A549 (cell line): ENCODE data around the gene DOCK7. TPM values are rescaled to one million over a fixed set of nuclear protein-coding genes. Genes with fewer than 3 reads are reported as not detected.

Experiments used
- ATAC-seq, 2 experiments: fragments of 200-7000 bp in 1 of 2; fragments of >200 bp in 1 of 2; cut with Nextera tagmentation in 1 of 2; cut with Tn5 transposase in 1 of 2; 3 replicates each; pipeline versions ENCODE4 v1.8.0 to v1.9.1; 2018 to 2020; ENCODE audit warnings: mild to moderate bottlenecking in 1 of 2, moderate library complexity in 1 of 2
- CTCF ChIA-PET: fragments of 300-600 bp; sonication (Branson Sonifier 250); formaldehyde crosslinking; extraction: SDS; loops from one replicate; lab custom pipeline; 2021; ENCODE audit warnings: antibody characterized with exemption, inconsistent platforms; lab: Yijun Ruan, JAX
- POLR2A ChIA-PET: fragments of 350-600 bp; formaldehyde crosslinking; extraction: SDS; loops from one replicate; lab custom pipeline; 2021; ENCODE audit warnings: antibody characterized with exemption, inconsistent platforms; lab: Yijun Ruan, JAX
- DNase-seq, 2 experiments: peaks; one replicate each; pipeline versions ENCODE4 v3.0.0 to v3.0.0-alpha.2; 2011 to 2016; ENCODE audit warnings: low read depth in 1 of 2, low spot score in 1 of 2
- FAIRE-seq: peaks from 2 replicates; lab custom pipeline; 2011; peaks lifted over from hg19 to GRCh38; lab: Jason Lieb, UNC
- H3K27ac ChIP-seq, 2 experiments: fragments of >200 bp; sonication (Bioruptor Twin); formaldehyde crosslinking; 3 replicates each; pipeline ENCODE4 v1.5.1; 2016 to 2017
- H3K4me1 ChIP-seq: fragments of >200 bp; sonication (Bioruptor Twin); formaldehyde crosslinking; 3 replicates; pipeline ENCODE4 v1.6.1; 2016
- H3K4me2 ChIP-seq: fragments of >200 bp; sonication (Bioruptor Twin); formaldehyde crosslinking; 3 replicates; pipeline ENCODE4 v1.6.1; 2016
- H3K4me3 ChIP-seq: fragments of >200 bp; sonication (Bioruptor Twin); formaldehyde crosslinking; 3 replicates; pipeline ENCODE4 v1.5.1; 2016
- H3K9me3 ChIP-seq: fragments of >200 bp; sonication (Bioruptor Twin); formaldehyde crosslinking; 3 replicates; pipeline ENCODE4 v1.6.1; 2016
- BHLHE40 ChIP-seq: IDR thresholded peaks from 2 replicates; pipeline ENCODE4 v1.6.1; 2012; ENCODE audit warnings: low read depth, low read length, inconsistent platforms
- CBX8 ChIP-seq: fragments of 200-600 bp; sonication (generic); IDR thresholded peaks from 2 replicates; pipeline ENCODE4 v1.6.1; 2016
- CHD2 ChIP-seq: fragments of 150-350 bp; IDR thresholded peaks from 2 replicates; pipeline ENCODE4 v1.6.1; 2014; ENCODE audit warnings: low read length; ENCODE audit not compliant: partially characterized antibody
- EHF ChIP-seq: fragments of 250-450 bp; sonication (Bioruptor Pico); IDR thresholded peaks from 2 replicates; pipeline ENCODE4 v1.5.0; 2020; ENCODE audit warnings: mild to moderate bottlenecking
- ELK1 ChIP-seq: fragments of 150-350 bp; IDR thresholded peaks from 2 replicates; pipeline ENCODE4 v1.6.1; 2014; ENCODE audit warnings: low read depth, mild to moderate bottlenecking, low read length
- FOSB ChIP-seq: fragments of 250-450 bp; sonication (Bioruptor Pico); IDR thresholded peaks from 2 replicates; pipeline ENCODE4 v1.5.0; 2020; ENCODE audit warnings: mild to moderate bottlenecking, moderate library complexity
- FOSL2 ChIP-seq, 2 experiments: fragments of 450-650 bp in 1 of 2; fragments of >200 bp in 1 of 2; sonication (Bioruptor Twin) in 1 of 2; formaldehyde crosslinking; IDR thresholded peaks; 2 replicates each; pipeline versions ENCODE4 v1.5.0 to v1.6.1; 2016 to 2020; ENCODE audit warnings: mild to moderate bottlenecking in 1 of 2, moderate library complexity in 1 of 2
- HDAC2 ChIP-seq: fragments of 200-600 bp; sonication (generic); IDR thresholded peaks from 2 replicates; pipeline ENCODE4 v1.6.1; 2016
- HOXA7 ChIP-seq: fragments of 250-450 bp; sonication (Bioruptor Pico); IDR thresholded peaks from 2 replicates; pipeline ENCODE4 v1.5.0; 2020; ENCODE audit warnings: mild to moderate bottlenecking, moderate library complexity
- JUN ChIP-seq, 2 experiments: fragments of >200 bp; sonication (Bioruptor Twin); formaldehyde crosslinking; IDR thresholded peaks; 2 replicates in 1 of 2; 3 replicates in 1 of 2; pipeline ENCODE4 v1.6.1; 2016 to 2017
- KDM1A ChIP-seq: fragments of 200-600 bp; sonication (generic); IDR thresholded peaks from 2 replicates; pipeline ENCODE4 v1.6.1; 2016; ENCODE audit warnings: low read depth, mild to moderate bottlenecking
- MYC ChIP-seq: IDR thresholded peaks from 2 replicates; pipeline ENCODE4 v1.6.1; 2012; ENCODE audit warnings: mild to moderate bottlenecking, inconsistent platforms, low read length, improper control_type of control experiment, borderline replicate concordance
- NFE2L2 ChIP-seq: fragments of 150-350 bp; conservative IDR thresholded peaks from 2 replicates; pipeline ENCODE4 v1.6.1; 2014; ENCODE audit warnings: low read length
- NPAS2 ChIP-seq: fragments of 250-450 bp; sonication (Bioruptor Pico); IDR thresholded peaks from 2 replicates; pipeline ENCODE4 v1.8.0; 2022; ENCODE audit warnings: mild to moderate bottlenecking, moderate library complexity, borderline replicate concordance
- NR3C1 ChIP-seq: fragments of >200 bp; sonication (Bioruptor Twin); formaldehyde crosslinking; IDR thresholded peaks from 3 replicates; pipeline ENCODE4 v1.6.1; 2017
- RFX5 ChIP-seq: fragments of 450-650 bp; IDR thresholded peaks from 2 replicates; pipeline ENCODE4 v1.7.1; 2014; ENCODE audit warnings: antibody characterized with exemption, mild to moderate bottlenecking, moderate library complexity
- SMC3 ChIP-seq: fragments of >200 bp; sonication (Bioruptor Twin); formaldehyde crosslinking; IDR thresholded peaks from 3 replicates; pipeline ENCODE4 v1.6.1; 2018; ENCODE audit warnings: inconsistent platforms
- SREBF2 ChIP-seq: fragments of 450-650 bp; IDR thresholded peaks from 2 replicates; pipeline ENCODE4 v1.6.1; 2014; ENCODE audit warnings: mild to moderate bottlenecking, moderate library complexity
- TP53 ChIP-seq: fragments of 250-450 bp; sonication (Bioruptor Pico); IDR thresholded peaks from 2 replicates; pipeline ENCODE4 v1.5.0; 2021; ENCODE audit warnings: mild to moderate bottlenecking, moderate library complexity
- WGBS: methylation state at CpG from one replicate; pipeline ENCODE4 v1.1.6; 2017; ENCODE audit errors: missing lambda C conversion rate; 5-methylcytosine and 5-hydroxymethylcytosine counted together
- polyA plus RNA-seq, 4 experiments: library from polyadenylated mRNA; depleted of rRNA in 3 of 4; stranded (reverse); fragments of >200 nt; fragmentation: RNase III in 1 of 4; extraction: RNeasy Plus Mini Kit Qiagen cat#74134 plus additional on column Dnase treatment in 1 of 4; gene quantifications; 2 replicates in 3 of 4; 3 replicates in 1 of 4; pipeline ENCODE4 v1.2.3, GENCODE V29; 2011 to 2017
- TF ChIP-seq, protein P1 (sequence below): fragments of 200-600 bp; sonication (generic); IDR thresholded peaks from 2 replicates; pipeline ENCODE4 v1.6.1; 2016; ENCODE audit warnings: antibody characterized with exemption, mild to moderate bottlenecking, moderate library complexity

Gene DOCK7
- polyA plus RNA-seq, 2 of the 4 experiments (the other 2 are of a cell fraction), result 25.5 to 33.3 TPM

- no peak for ATAC-seq
- Histone ChIP-seq H3K4me1 (peaks cover 7% of the 10 kb centered on the region; the same call in 1 of the 3 replicates), H3K27ac (no peak overlapping the region), H3K9me3 (no peaks in the 10 kb centered on the region), H3K4me3 (no peak overlapping the region), H3K4me2 (no peak overlapping the region)
- TF ChIP-seq SREBF2 (no peak), FOSL2 (IDR thresholded peaks at IDR 0.05) (no peak), FOSL2 (CRISPR knock-in tag; IDR thresholded peaks at IDR 0.05) (peak; percentile 22; the same call in 1 of the 2 replicates)
- 94% methylated on average over 3 of the region's 3 CpGs for WGBS
- no peak for FAIRE-seq
- DNase-seq, result no peak
- ChIA-PET POLR2A (no interaction called here), CTCF (no interaction called here)
Measured at GRCh38 chr1:62493656-62494055, 194.5 kb downstream of the DOCK7 start.

DNA sequence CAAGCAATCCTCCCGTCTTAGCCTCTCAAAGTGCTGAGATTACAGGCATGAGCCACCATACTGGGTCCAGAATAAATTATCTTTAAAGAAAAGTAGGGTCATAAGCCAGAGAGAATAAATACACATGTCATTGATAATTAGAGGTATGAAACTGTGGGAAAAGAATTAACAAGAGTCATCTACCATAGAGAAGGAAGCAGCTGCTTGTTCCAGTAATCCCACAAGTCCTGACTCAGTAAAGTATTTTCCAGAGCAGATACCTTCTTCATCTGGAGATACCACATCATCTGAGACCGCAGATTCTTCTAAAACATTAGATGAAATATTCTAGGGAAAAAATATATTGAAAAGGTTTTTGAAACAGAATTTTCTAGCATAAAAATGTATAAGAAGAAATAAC, 195.7 kb downstream of the DOCK7 start:
- no peaks in the 10 kb centered on the region for H3K9me3 ChIP-seq
- H3K4me1 ChIP-seq, result peaks cover 7% of the 10 kb centered on the region; the same call in 1 of the 3 replicates
- ChIA-PET CTCF (no interaction called here), POLR2A (no interaction called here)
- H3K4me2 ChIP-seq, result no peak overlapping the region
- no peak for TF ChIP-seq HDAC2
- no peak for TF ChIP-seq CHD2
- TF ChIP-seq FOSB (CRISPR knock-in tag), result no peak
- TF ChIP-seq JUN (IDR thresholded peaks at IDR 0.05), result no peak
- DNase-seq (no peak), FAIRE-seq (no peak), ATAC-seq (no peak)
- H3K27ac ChIP-seq, result no peak overlapping the region
- WGBS, result 90% methylated on average over 2 of the region's 2 CpGs
- H3K4me3 ChIP-seq, result no peak overlapping the region

- TF ChIP-seq NR3C1 (no peak), MYC (no peak), JUN (IDR thresholded peaks at IDR 0.05) (no peak)
- CTCF ChIA-PET, result interaction anchor here (0.7 kb wide), 1 partner anchor 268 kb away, joined by 3 read pairs; no protein-coding TSS in a partner anchor
- Histone ChIP-seq H3K9me3 (no peaks in the 10 kb centered on the region), H3K4me1 (no peaks in the 10 kb centered on the region), H3K27ac (no peak overlapping the region), H3K4me3 (no peak overlapping the region), H3K4me2 (no peak overlapping the region)
- POLR2A ChIA-PET, result no interaction called here
- no peak for DNase-seq
- WGBS, result 80% methylated on average over 2 of the region's 2 CpGs
- no peak for FAIRE-seq
- no peak for ATAC-seq
Measured at GRCh38 chr1:62487956-62488355, 200.2 kb downstream of the DOCK7 start.

DNA sequence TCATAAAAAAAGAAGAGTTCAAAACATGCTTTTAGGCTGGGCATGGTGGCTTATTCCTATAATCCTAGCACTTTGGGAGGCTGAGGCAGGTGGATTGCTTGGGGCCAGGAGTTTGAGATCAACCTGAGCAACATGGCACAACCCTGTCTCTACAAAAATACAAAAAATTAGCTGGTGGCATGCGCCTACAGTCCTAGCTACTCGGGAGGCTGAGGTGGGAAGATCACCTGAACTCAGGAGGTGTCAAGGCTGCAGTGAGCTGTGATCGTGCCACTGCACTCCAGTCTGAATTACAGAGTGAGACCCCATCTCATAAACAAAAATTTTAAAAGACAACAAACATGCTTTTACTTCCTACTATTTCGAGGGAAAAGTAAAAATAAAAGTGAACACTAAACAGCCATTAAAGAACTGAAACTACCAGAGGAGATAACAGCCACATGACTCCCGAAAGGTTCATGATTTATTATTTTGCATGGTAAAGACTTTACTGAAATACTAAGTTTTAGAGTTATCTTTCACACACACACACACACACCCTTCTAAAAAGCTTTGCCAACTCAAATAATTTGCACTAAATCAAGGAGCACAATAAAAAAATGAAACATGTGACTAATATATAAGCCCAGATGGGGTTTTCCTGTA, 203.2 kb downstream of the DOCK7 start:
- Histone ChIP-seq H3K27ac (no peak overlapping the region), H3K9me3 (no peaks in the 10 kb centered on the region)
- no peak for FAIRE-seq
- WGBS, result 74% methylated on average over 5 of the region's 5 CpGs
- TF ChIP-seq, protein P1, sequence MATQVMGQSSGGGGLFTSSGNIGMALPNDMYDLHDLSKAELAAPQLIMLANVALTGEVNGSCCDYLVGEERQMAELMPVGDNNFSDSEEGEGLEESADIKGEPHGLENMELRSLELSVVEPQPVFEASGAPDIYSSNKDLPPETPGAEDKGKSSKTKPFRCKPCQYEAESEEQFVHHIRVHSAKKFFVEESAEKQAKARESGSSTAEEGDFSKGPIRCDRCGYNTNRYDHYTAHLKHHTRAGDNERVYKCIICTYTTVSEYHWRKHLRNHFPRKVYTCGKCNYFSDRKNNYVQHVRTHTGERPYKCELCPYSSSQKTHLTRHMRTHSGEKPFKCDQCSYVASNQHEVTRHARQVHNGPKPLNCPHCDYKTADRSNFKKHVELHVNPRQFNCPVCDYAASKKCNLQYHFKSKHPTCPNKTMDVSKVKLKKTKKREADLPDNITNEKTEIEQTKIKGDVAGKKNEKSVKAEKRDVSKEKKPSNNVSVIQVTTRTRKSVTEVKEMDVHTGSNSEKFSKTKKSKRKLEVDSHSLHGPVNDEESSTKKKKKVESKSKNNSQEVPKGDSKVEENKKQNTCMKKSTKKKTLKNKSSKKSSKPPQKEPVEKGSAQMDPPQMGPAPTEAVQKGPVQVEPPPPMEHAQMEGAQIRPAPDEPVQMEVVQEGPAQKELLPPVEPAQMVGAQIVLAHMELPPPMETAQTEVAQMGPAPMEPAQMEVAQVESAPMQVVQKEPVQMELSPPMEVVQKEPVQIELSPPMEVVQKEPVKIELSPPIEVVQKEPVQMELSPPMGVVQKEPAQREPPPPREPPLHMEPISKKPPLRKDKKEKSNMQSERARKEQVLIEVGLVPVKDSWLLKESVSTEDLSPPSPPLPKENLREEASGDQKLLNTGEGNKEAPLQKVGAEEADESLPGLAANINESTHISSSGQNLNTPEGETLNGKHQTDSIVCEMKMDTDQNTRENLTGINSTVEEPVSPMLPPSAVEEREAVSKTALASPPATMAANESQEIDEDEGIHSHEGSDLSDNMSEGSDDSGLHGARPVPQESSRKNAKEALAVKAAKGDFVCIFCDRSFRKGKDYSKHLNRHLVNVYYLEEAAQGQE, result no peak
- TF ChIP-seq BHLHE40, result no peak
- no peak for TF ChIP-seq NFE2L2
- no peak for TF ChIP-seq FOSL2 (IDR thresholded peaks at IDR 0.05)
- TF ChIP-seq FOSL2 (CRISPR knock-in tag; IDR thresholded peaks at IDR 0.05), result no peak
- TF ChIP-seq, all 56 proteins: peak for 0
- DNase-seq, result no peak
- ChIA-PET CTCF (interaction anchor here (0.5 kb wide), 1 partner anchor 239 kb away, joined by 3 read pairs; no protein-coding TSS in a partner anchor), POLR2A (no interaction called here)
- no peaks in the 10 kb centered on the region for H3K4me1 ChIP-seq
- no peak for ATAC-seq
- no peak overlapping the region for H3K4me3 ChIP-seq
- H3K4me2 ChIP-seq, result no peak overlapping the region

GRCh38 chr1:62481681-62482080, 206.5 kb downstream of the DOCK7 start:
- H3K4me1 ChIP-seq, result no peaks in the 10 kb centered on the region
- TF ChIP-seq RFX5 (no peak), KDM1A (no peak), TP53 (CRISPR knock-in tag) (no peak), CBX8 (no peak), SMC3 (no peak), HOXA7 (no peak), EHF (CRISPR knock-in tag) (no peak), ELK1 (no peak), NPAS2 (no peak)
- TF ChIP-seq, all 56 proteins: peak for 0
- FAIRE-seq (no peak), ATAC-seq (no peak), DNase-seq (no peak)
- H3K27ac ChIP-seq, result no peak overlapping the region
- H3K9me3 ChIP-seq, result no peaks in the 10 kb centered on the region
- WGBS, result 86% methylated on average over 3 of the region's 3 CpGs
- no peak overlapping the region for H3K4me2 ChIP-seq
- POLR2A ChIA-PET, result no interaction called here
- no peak overlapping the region for H3K4me3 ChIP-seq
- CTCF ChIA-PET, result interaction anchor here (0.8 kb wide), 1 partner anchor 27 kb away, joined by 3 read pairs; no protein-coding TSS in a partner anchor
